Caco-2 (cell line): ENCODE data around the gene C1QL1. TPM values are rescaled to one million over a fixed set of nuclear protein-coding genes. Genes with fewer than 3 reads are reported as not detected.

Experiments used
- BruUV-seq: library from RNA; stranded (reverse); fragments of 400-500 nt; replicated peaks from 2 replicates; lab custom pipeline; 2021; lab: Mats Ljungman, UMichigan
- CTCF ChIA-PET: fragments of 300-600 bp; sonication (Branson Sonifier 250); formaldehyde crosslinking; loops from one replicate; lab custom pipeline; 2022; ENCODE audit warnings: antibody characterized with exemption; lab: Charles Lee
- POLR2A ChIA-PET: fragments of 300-600 bp; sonication (Branson Sonifier 250); formaldehyde crosslinking; loops from one replicate; lab custom pipeline; 2022; ENCODE audit warnings: antibody characterized with exemption; lab: Charles Lee
- DNase-seq, 2 experiments: peaks; one replicate each; pipeline versions ENCODE4 v3.0.0 to v3.0.0-alpha.2; 2020 to 2022
- H3K27me3 ChIP-seq: replicated peaks from 2 replicates; pipeline ENCODE4 v1.6.0; 2011; ENCODE audit warnings: low read length; ENCODE audit not compliant: control insufficient read depth, insufficient read depth
- H3K36me3 ChIP-seq: 2 replicates; pipeline ENCODE4 v1.5.1; 2011; ENCODE audit warnings: low read length; ENCODE audit not compliant: control insufficient read depth, insufficient read depth
- H3K4me1 ChIP-seq: fragments of 250-450 bp; sonication (Bioruptor Pico); 2 replicates; pipeline ENCODE4 v1.5.1; 2020; ENCODE audit warnings: mild to moderate bottlenecking
- H3K4me3 ChIP-seq: 2 replicates; pipeline ENCODE4 v1.5.1; 2011; ENCODE audit warnings: low read depth, mild to moderate bottlenecking, control low read depth, low read length
- H3K9me3 ChIP-seq: fragments of 250-450 bp; sonication (Bioruptor Pico); 2 replicates; pipeline ENCODE4 v1.5.1; 2020; ENCODE audit warnings: mild to moderate bottlenecking, moderate library complexity
- H3K27ac Mint-ChIP-seq: one replicate; pipeline ENCODE4 v1.8.0; 2022; ENCODE audit warnings: mixed read lengths; ENCODE audit not compliant: unreplicated experiment
- H3K27me3 Mint-ChIP-seq: one replicate; pipeline ENCODE4 v1.8.0; 2022; ENCODE audit warnings: mixed read lengths; ENCODE audit not compliant: insufficient read depth, unreplicated experiment
- H3K36me3 Mint-ChIP-seq: one replicate; pipeline ENCODE4 v1.8.0; 2022; ENCODE audit warnings: mild to moderate bottlenecking, mixed read lengths; ENCODE audit not compliant: insufficient read depth, unreplicated experiment
- H3K4me1 Mint-ChIP-seq: one replicate; pipeline ENCODE4 v1.8.0; 2022; ENCODE audit warnings: low read depth, mixed read lengths; ENCODE audit not compliant: unreplicated experiment
- H3K4me3 Mint-ChIP-seq: one replicate; pipeline ENCODE4 v1.8.0; 2022; ENCODE audit warnings: mild to moderate bottlenecking, moderate library complexity, mixed read lengths; ENCODE audit not compliant: unreplicated experiment
- H3K9me3 Mint-ChIP-seq: one replicate; pipeline ENCODE4 v1.8.0; 2022; ENCODE audit warnings: mixed read lengths; ENCODE audit not compliant: unreplicated experiment
- intact Hi-C: fragments of 100-400 bp; cut with micrococcal nuclease; formaldehyde crosslinking; loops from one replicate; pipeline ENCODE4 v1.10.0; 2022; ENCODE audit not compliant: unreplicated experiment
- total RNA-seq: library from RNA; stranded (reverse); gene quantifications from 2 replicates; pipeline ENCODE4 v1.2.3, GENCODE V29; 2022
- TF ChIP-seq, protein P1 (sequence below), 2 experiments: fragments of 200-600 bp in 1 of 2; IDR thresholded peaks; 1 replicate in 1 of 2; 2 replicates in 1 of 2; pipeline versions ENCODE4 v1.5.1 to v1.8.0; 2011 to 2022; ENCODE audit warnings: antibody characterized with exemption in 1 of 2, control low read depth in 1 of 2, inconsistent platforms in 1 of 2, low read depth in 1 of 2, low read length in 1 of 2, mild to moderate bottlenecking in 1 of 2, moderate library complexity in 1 of 2; ENCODE audit not compliant: insufficient read depth in 1 of 2, severe bottlenecking in 1 of 2, unreplicated experiment in 1 of 2

The C1QL1 gene
- total RNA-seq, 1 experiment from 2014 or later = 5.2 TPM

DNA sequence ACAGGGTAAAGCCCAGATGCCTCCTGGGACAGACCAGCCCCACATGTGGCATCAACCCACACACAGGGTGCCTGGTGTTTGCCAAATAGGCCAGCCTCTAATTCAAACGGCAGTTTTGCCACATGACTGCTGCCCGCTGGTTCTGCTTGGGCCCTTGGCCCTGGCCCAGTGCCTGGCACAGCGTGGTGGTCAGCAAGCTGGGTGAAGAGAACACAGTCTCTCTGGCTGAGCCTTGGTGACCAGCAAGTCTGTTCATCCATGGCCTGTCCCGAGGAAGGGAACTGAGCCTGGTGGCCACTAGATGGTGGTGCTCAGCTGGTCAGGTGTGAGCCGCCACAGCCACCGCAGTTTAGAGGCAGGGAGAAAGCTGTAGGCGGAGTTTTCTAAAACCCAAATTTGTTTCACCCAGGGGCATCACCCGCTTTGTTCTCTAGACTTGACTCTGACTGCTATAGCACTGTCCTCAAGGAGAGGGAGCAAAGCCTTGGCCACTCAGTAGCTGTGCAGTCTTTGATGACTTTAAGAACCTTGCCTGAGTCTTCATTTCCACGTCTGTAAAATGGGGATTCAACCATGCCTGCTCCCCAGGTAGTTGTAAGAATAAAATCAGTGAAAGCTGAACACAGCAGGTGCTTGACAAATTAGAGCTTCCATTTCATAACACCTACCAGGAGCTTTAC, 48.1 kb downstream of the C1QL1 start:
- Histone ChIP-seq H3K4me1 (peaks cover 6% of the 10 kb centered on the region; the same call in 1 of the 2 replicates), H3K36me3 (no peaks in the 10 kb centered on the region), H3K4me3 (no peak overlapping the region), H3K9me3 (no peaks in the 10 kb centered on the region), H3K27me3 (no peaks in the 10 kb centered on the region)
- intact Hi-C loops = loop anchor here (1.0 to 5.0 kb wide), 4 partner anchors 47 to 212 kb away; partner anchors contain the start of genes C1QL1 and PLCD3
- Mint-ChIP-seq H3K27ac (no peak overlapping the region), H3K9me3 (no peaks in the 10 kb centered on the region), H3K36me3 (peaks cover 20% of the 10 kb centered on the region), H3K4me3 (no peak overlapping the region), H3K4me1 (no peaks in the 10 kb centered on the region), H3K27me3 (peaks cover 6% of the 10 kb centered on the region)
- CTCF ChIA-PET = interaction anchor here (0.5 to 3.6 kb wide), 24 partner anchors 9 to 215 kb away, joined by 3 to 78 read pairs (median 4); partner anchors contain the start of genes ACBD4, C1QL1 and NMT1
- BruUV-seq = no TSS peak
- POLR2A ChIA-PET = interaction anchor here (0.6 kb wide), 3 partner anchors 105 to 312 kb away, joined by 3 read pairs; no protein-coding TSS in a partner anchor
- TF ChIP-seq, protein P1, sequence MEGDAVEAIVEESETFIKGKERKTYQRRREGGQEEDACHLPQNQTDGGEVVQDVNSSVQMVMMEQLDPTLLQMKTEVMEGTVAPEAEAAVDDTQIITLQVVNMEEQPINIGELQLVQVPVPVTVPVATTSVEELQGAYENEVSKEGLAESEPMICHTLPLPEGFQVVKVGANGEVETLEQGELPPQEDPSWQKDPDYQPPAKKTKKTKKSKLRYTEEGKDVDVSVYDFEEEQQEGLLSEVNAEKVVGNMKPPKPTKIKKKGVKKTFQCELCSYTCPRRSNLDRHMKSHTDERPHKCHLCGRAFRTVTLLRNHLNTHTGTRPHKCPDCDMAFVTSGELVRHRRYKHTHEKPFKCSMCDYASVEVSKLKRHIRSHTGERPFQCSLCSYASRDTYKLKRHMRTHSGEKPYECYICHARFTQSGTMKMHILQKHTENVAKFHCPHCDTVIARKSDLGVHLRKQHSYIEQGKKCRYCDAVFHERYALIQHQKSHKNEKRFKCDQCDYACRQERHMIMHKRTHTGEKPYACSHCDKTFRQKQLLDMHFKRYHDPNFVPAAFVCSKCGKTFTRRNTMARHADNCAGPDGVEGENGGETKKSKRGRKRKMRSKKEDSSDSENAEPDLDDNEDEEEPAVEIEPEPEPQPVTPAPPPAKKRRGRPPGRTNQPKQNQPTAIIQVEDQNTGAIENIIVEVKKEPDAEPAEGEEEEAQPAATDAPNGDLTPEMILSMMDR (IDR thresholded peaks at IDR 0.05; ENCODE audit: insufficient read depth in 1 of 2, low read depth in 1 of 2, low read length in 1 of 2, severe bottlenecking in 1 of 2, unreplicated experiment in 1 of 2) = peak; percentile 77 to 89
- peak; percentile 84 to 86 for DNase-seq

DNA sequence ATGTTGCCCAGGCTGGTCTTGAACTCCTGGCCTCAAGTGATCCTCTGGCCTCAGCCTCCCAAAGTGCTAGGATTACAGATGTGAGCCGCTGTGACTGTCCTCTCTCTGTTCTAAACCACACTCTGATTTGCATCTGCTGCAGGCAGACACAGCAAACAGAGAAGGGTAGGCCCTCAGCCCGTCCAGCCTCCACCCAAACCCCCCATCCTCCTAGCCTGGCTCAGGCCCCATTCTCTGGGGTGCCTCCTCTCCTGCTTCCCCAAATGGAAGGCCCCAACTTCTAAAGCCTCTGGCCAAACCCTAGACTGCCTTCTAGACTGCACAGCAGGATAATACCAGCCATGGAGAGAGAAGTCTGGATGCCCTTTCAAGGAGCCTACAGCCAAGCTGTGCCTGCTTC, 48.7 kb downstream of the C1QL1 start:
- H3K27ac Mint-ChIP-seq = no peak overlapping the region
- no peak overlapping the region for H3K4me3 Mint-ChIP-seq
- POLR2A ChIA-PET = interaction anchor here (0.6 kb wide), 1 partner anchor 28 kb away, joined by 6 read pairs; no protein-coding TSS in a partner anchor
- intact Hi-C loops = no loop called here
- Histone ChIP-seq H3K9me3 (no peaks in the 10 kb centered on the region), H3K27me3 (no peaks in the 10 kb centered on the region), H3K36me3 (no peaks in the 10 kb centered on the region), H3K4me3 (no peak overlapping the region), H3K4me1 (peaks cover 6% of the 10 kb centered on the region; the same call in 1 of the 2 replicates)
- H3K36me3 Mint-ChIP-seq = peaks cover 18% of the 10 kb centered on the region
- H3K4me1 Mint-ChIP-seq = no peaks in the 10 kb centered on the region
- H3K9me3 Mint-ChIP-seq = no peaks in the 10 kb centered on the region
- CTCF ChIA-PET = interaction anchor here (0.6 to 3.6 kb wide), 12 partner anchors 8 to 216 kb away, joined by 3 to 78 read pairs (median 4); partner anchors contain the start of genes ACBD4 and C1QL1
- DNase-seq = no peak
- no TSS peak for BruUV-seq
- TF ChIP-seq, protein P1 (IDR thresholded peaks at IDR 0.05; ENCODE audit: insufficient read depth in 1 of 2, low read depth in 1 of 2, low read length in 1 of 2, severe bottlenecking in 1 of 2, unreplicated experiment in 1 of 2) = no peak
- peaks cover 6% of the 10 kb centered on the region for H3K27me3 Mint-ChIP-seq

DNA sequence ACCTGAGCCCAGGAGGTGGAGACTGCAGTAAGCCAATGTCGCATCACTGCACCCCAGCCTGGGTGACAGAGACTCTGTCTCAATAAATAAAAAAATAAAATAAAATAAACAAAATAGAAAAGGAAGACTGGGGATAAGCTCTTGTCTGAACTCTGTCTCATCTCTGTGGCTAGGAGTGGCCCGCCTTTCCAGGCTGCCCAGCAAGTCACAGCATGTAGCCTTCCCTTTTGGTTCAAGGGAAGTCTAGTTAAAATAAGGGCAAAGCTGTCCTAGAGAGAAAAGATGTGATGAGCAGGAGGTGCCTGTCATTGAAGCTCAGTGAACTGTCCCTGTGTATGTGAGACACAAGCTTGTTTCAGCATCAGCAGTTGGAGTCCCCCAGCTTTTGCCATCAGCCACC, 50.1 kb downstream of the C1QL1 start:
- Mint-ChIP-seq H3K4me3 (no peak overlapping the region), H3K27me3 (peaks cover 10% of the 10 kb centered on the region), H3K9me3 (no peaks in the 10 kb centered on the region), H3K36me3 (peaks cover 12% of the 10 kb centered on the region), H3K27ac (no peak overlapping the region), H3K4me1 (peaks cover 7% of the 10 kb centered on the region)
- H3K4me1 ChIP-seq = peaks cover 6% of the 10 kb centered on the region; the same call in 1 of the 2 replicates
- TF ChIP-seq, protein P1 (IDR thresholded peaks at IDR 0.05; ENCODE audit: insufficient read depth in 1 of 2, low read depth in 1 of 2, low read length in 1 of 2, severe bottlenecking in 1 of 2, unreplicated experiment in 1 of 2) = no peak
- CTCF ChIA-PET = interaction anchor here (0.6 to 1.0 kb wide), 3 partner anchors 104 to 181 kb away, joined by 3 read pairs; no protein-coding TSS in a partner anchor
- POLR2A ChIA-PET = no interaction called here
- H3K4me3 ChIP-seq = no peak overlapping the region
- H3K9me3 ChIP-seq = no peaks in the 10 kb centered on the region
- H3K27me3 ChIP-seq = no peaks in the 10 kb centered on the region
- intact Hi-C loops = no loop called here
- no peaks in the 10 kb centered on the region for H3K36me3 ChIP-seq
- BruUV-seq = no TSS peak
- DNase-seq = no peak
